Measurements from ENCODE around the gene HHAT. TPM values are rescaled to one million over a fixed set of nuclear protein-coding genes. Genes with fewer than 3 reads are reported as not detected.

HHAT gene
- total RNA-seq, 1 donor from 2014 or later: 11.8 TPM

GRCh38 chr1:210707300-210708240 lies 378.9 kb downstream of the HHAT start:
- intact Hi-C loops (cut with DNase I): no loop called here
- Histone ChIP-seq H3K4me1 (no peaks in the 10 kb centered on the region), H3K4me3 (no peak overlapping the region), H3K27me3 (no peaks in the 10 kb centered on the region), H3K27ac (no peak overlapping the region), H3K36me3 (no peaks in the 10 kb centered on the region), H3K9me3 (no peaks in the 10 kb centered on the region)
- DNase-seq (ENCODE audit: extremely low spot score in 2 of 2): no peak
- TF ChIP-seq CTCF (IDR thresholded peaks at IDR 0.05): no peak
- no peak for TF ChIP-seq POLR2A (IDR thresholded peaks at IDR 0.05)
- no peak for TF ChIP-seq POLR2AphosphoS5 (IDR thresholded peaks at IDR 0.05; ENCODE audit: insufficient read depth in 1 of 2, low read depth in 1 of 2)

- TF ChIP-seq POLR2AphosphoS5 (IDR thresholded peaks at IDR 0.05; ENCODE audit: insufficient read depth in 1 of 2, low read depth in 1 of 2) (no peak), CTCF (IDR thresholded peaks at IDR 0.05) (no peak), POLR2A (IDR thresholded peaks at IDR 0.05) (no peak)
- Histone ChIP-seq H3K4me3 (no peak overlapping the region), H3K27me3 (no peaks in the 10 kb centered on the region), H3K27ac (no peak overlapping the region), H3K9me3 (no peaks in the 10 kb centered on the region), H3K4me1 (no peaks in the 10 kb centered on the region), H3K36me3 (no peaks in the 10 kb centered on the region)
- intact Hi-C loops (cut with DNase I): no loop called here
- no peak for DNase-seq (ENCODE audit: extremely low spot score in 2 of 2)
Measured at GRCh38 chr1:210709701-210710100, 381.0 kb downstream of the HHAT start.

GRCh38 chr1:210711825-210712612 lies 383.3 kb downstream of the HHAT start:
- TF ChIP-seq POLR2A (IDR thresholded peaks at IDR 0.05) (no peak), POLR2AphosphoS5 (IDR thresholded peaks at IDR 0.05; ENCODE audit: insufficient read depth in 1 of 2, low read depth in 1 of 2) (no peak), CTCF (IDR thresholded peaks at IDR 0.05) (no peak)
- Histone ChIP-seq H3K36me3 (no peaks in the 10 kb centered on the region), H3K4me3 (no peak overlapping the region), H3K27me3 (no peaks in the 10 kb centered on the region), H3K4me1 (no peaks in the 10 kb centered on the region), H3K27ac (no peak overlapping the region), H3K9me3 (no peaks in the 10 kb centered on the region)
- no peak for DNase-seq (ENCODE audit: extremely low spot score in 2 of 2)
- intact Hi-C loops (cut with DNase I): no loop called here

- Histone ChIP-seq H3K9me3 (no peaks in the 10 kb centered on the region), H3K4me1 (no peaks in the 10 kb centered on the region), H3K27me3 (no peaks in the 10 kb centered on the region), H3K27ac (no peak overlapping the region), H3K36me3 (no peaks in the 10 kb centered on the region), H3K4me3 (no peak overlapping the region)
- intact Hi-C loops (cut with DNase I): no loop called here
- TF ChIP-seq POLR2A (IDR thresholded peaks at IDR 0.05): no peak
- TF ChIP-seq POLR2AphosphoS5 (IDR thresholded peaks at IDR 0.05; ENCODE audit: insufficient read depth in 1 of 2, low read depth in 1 of 2): no peak
- no peak for DNase-seq (ENCODE audit: extremely low spot score in 2 of 2)
Measured at GRCh38 chr1:210715072-210715471, 386.4 kb downstream of the HHAT start.

- no peak overlapping the region for H3K27ac ChIP-seq
- no peak for DNase-seq (ENCODE audit: extremely low spot score in 2 of 2)
- no peaks in the 10 kb centered on the region for H3K9me3 ChIP-seq
- H3K27me3 ChIP-seq: no peaks in the 10 kb centered on the region
- no peaks in the 10 kb centered on the region for H3K4me1 ChIP-seq
- no peak for TF ChIP-seq POLR2AphosphoS5 (IDR thresholded peaks at IDR 0.05; ENCODE audit: insufficient read depth in 1 of 2, low read depth in 1 of 2)
- TF ChIP-seq POLR2A (IDR thresholded peaks at IDR 0.05): no peak
- no peak for TF ChIP-seq CTCF (IDR thresholded peaks at IDR 0.05)
- H3K36me3 ChIP-seq: no peaks in the 10 kb centered on the region
- no peak overlapping the region for H3K4me3 ChIP-seq
- intact Hi-C loops (cut with DNase I): no loop called here
Measured at GRCh38 chr1:210722410-210723081, 393.8 kb downstream of the HHAT start.

Measured in vagina (tissue), 2 donors.